DMS153 treated with DMSO at 0.1 percent for 48 hours (cell line): ENCODE data around the gene IFNLR1.

Source experiments
- DNase-seq: peaks from one replicate; lab custom pipeline; 2025; ENCODE audit not compliant: unreplicated experiment; lab: John Stamatoyannopoulos, UW

IFNLR1 gene

DNA sequence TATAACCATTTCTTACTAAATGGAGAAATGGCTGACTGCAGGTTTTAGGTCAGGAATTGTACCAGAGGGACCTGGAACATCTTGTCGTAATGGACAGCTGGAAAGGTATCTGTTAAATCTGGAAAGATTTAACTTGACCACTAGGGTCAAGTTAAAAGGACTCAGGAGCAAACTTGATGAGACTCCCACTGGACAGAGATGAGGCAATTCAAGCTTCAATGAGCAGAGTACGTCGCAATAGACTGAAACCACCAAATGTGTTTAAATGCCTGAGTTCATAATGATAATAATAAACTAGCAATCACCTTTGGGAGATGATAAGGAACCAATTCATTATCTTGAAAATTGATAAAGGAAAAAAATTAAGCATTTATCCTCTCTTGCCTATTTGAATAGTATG lies 8.7 kb downstream of the IFNLR1 start:
- DNase-seq: no peak

DNA sequence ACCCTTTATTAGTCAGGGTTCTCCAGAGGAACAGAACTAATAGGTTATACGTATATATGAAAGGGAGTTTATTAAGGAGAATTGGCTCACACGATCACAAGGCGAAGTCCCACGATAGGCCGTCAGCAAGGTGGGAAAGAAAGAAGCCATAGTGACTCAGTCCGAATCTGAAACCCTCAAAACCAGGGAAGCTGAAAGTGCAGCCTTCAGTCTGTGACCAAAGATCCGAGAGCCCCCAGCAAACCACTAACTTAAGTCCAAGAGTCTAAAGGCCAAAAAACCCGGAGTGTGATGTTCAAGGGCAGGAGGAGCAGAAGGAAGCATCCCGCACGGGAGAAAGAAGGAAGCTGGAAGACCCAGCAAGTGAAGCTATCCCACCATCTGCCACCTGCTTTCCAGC lies 9.9 kb downstream of the IFNLR1 start:
- no peak for DNase-seq

- no peak for DNase-seq
Measured at GRCh38 chr1:24175033-24175755, 11.9 kb downstream of the IFNLR1 start.

GRCh38 chr1:24173638-24174575 lies 13.2 kb downstream of the IFNLR1 start:
- no peak for DNase-seq

DNA sequence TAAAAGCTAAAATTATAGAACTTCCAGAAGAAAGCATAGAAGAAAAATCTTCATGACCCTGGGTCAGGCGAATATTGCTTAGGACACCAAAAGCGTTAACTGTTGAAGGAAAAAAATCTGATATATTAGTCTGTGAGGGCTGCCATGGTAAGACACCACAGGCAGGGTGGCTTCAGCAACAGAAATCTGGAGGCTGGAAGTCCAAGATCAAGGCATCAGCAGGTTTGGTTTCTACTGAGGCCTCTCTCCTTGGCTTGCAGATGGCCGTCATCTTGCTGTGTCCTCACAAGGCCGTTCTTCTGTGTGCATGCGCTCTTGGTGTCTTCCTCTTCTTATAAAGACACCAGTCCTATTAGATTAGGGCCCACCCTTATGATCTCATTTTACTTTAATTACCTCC lies 14.5 kb downstream of the IFNLR1 start:
- DNase-seq: no peak

DNA sequence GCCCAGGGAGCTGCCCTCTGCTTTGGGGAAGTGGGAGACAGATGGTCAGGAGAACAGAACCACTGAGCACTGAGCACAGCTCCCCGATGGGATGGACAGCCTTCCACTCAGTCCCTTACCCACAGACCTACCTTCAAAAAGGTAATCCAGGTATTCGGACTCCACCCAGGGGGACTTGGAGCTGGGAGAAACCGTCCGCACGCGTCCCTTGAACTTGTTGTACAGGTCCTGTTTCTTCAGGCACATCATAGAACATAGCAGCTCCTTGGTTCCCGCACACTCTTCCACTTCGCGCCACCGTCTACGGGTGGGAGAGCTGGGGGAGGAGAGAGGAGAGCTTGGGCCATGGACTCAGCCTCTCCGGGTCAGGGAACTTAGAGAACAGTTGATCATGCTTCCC lies 17.8 kb downstream of the IFNLR1 start:
- no peak for DNase-seq

- DNase-seq: no peak
Measured at GRCh38 chr1:24168245-24168644, 18.8 kb downstream of the IFNLR1 start.

DNA sequence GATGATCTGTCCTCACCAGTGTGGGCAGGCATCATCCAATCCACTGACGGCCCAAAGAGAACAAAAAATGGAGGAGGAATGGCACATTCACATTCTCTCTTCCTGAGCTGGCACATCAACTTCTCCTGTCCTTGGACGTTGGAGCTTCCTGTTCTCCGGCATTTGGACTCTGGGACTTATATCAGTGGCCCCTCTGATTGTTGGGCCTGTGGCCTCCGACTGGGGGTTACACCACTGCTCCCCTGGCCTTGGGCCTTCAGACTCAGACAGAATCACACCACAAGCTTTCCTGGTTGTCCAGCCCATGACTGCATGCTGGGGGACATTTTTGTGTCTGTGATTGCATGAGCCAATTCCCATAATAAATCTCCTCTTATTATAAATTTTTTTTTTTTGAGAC lies 20.1 kb downstream of the IFNLR1 start:
- no peak for DNase-seq

GRCh38 chr1:24165500-24165899 lies 21.6 kb downstream of the IFNLR1 start:
- DNase-seq: no peak

GRCh38 chr1:24164004-24164403 lies 23.1 kb downstream of the IFNLR1 start:
- no peak for DNase-seq

- DNase-seq: no peak
Measured at GRCh38 chr1:24162201-24162600, 24.9 kb downstream of the IFNLR1 start.

DNA sequence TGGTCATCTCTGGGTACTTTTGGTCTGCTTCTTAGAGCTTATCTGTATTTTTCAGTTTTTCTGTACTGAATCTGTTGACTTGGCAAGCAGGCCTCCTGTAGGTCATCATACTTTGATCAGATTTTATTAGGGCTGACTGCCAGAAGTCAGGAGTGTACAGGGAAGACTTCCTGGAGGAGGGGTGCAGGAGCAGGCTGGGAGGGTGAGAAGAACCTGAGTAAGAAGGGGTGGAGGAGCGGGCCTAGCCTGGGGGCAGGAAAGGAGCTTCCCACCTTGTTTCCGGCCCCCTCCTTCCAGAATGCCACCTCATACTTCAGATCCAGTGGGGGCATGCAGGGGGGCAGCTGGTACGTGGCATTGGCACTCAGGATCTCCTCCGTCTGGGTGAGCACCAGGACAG lies 25.8 kb downstream of the IFNLR1 start:
- DNase-seq: no peak

DNA sequence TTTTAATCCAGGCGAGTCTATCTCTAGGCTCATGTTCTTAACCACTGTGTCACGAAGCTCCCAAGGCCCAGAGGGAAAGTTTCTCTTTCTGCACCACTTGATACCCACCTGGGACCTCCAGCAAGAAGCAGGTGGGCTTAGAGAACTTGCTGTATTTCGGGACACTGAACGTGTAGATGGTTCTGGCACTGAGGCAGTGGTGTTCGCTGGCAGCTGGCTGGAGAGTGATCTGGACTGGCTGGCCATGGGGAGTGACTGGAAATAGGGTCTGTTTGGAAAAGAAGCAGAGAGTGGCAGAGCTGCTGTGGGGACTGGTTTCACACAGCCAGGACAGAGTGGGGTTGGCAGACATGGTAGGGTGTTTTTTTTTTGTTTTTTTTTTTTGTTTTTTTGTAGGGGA lies 27.7 kb downstream of the IFNLR1 start:
- DNase-seq: no peak

- no peak for DNase-seq
Measured at GRCh38 chr1:24157918-24158481, 29.1 kb downstream of the IFNLR1 start.

DNA sequence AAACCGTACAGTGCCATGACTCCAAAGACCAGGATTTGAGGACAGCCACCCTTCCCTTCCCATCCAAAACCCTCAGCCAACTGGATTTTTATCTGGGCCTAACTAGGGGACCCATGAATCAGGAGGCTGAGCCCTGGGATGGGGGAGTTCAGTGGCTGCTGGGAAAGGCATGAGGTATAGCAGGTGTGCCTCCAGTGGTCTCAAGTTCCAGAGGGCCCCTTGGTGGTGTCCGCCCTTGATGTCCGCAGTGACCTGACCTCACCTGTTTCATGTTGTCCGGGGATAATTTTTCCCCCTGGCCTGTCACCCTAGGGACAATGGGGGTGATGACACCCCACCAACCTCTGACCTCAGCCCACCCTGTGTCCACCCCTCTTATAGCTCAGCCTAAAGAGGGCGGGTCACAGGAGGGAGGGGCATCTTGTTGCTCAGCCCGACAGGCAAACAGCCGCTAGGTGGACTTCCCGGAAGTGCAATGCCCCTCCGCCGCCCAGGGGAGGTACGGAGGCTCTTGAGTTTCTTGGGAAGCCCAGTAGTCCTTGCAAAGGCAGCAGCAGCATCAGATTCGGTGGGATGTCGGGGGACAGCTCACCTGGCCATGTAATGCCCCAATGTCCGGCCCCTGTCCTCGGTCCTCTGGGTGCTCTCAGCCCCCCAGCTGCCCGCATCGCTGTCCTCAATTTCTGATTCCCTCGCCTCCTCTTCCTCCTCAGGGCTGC lies 30.4 kb downstream of the IFNLR1 start:
- no peak for DNase-seq

GRCh38 chr1:24155011-24155782 lies 31.9 kb downstream of the IFNLR1 start:
- DNase-seq: peak; percentile 41

GRCh38 chr1:24154215-24154614 lies 32.9 kb downstream of the IFNLR1 start:
- DNase-seq: peak; percentile 3

DNA sequence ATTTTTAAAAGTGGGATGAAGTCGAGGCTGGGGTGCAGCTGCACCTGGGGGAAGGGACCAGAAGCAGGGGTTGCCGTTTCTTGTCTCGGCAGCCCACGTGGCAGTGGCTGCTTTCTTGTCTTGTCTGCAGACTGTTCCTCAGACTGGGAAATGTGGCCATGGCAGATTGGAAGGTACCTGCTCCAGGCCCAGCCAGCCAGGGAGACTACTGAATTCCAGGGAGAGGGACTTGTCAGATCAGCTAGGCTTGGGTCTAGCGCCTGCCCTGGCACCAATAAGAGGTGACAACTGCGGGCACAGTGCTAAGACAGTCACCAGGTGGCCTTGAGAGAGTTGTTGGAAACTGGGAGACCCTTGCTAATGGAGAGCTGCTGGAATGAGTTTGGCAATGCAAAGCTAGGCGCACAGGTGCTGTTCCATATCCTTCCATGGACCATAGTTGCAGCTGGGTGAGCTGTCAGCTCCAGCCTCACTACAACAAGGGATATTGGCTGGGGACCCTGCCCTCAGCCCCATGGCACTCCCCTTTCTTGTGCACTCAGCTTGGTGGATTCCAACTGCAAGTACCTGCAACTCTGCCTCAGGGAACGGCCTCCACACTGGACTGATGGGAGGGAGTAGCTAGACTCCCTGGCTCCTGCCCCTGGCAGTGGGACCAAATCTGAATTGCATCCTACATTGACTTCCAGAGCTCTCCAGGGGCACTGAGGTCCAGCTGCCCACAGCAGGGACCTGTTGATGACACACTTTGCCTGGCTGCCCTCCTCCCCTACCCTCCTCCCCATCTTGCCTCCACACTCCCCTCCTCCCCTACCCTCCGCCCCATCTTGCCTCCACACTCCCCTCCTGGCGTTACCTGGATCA lies 34.2 kb downstream of the IFNLR1 start:
- no peak for DNase-seq

GRCh38 chr1:24151175-24151533 lies 35.9 kb downstream of the IFNLR1 start:
- peak; percentile 44 for DNase-seq
